Measurements from ENCODE around the gene UGT1A8.

DNA sequence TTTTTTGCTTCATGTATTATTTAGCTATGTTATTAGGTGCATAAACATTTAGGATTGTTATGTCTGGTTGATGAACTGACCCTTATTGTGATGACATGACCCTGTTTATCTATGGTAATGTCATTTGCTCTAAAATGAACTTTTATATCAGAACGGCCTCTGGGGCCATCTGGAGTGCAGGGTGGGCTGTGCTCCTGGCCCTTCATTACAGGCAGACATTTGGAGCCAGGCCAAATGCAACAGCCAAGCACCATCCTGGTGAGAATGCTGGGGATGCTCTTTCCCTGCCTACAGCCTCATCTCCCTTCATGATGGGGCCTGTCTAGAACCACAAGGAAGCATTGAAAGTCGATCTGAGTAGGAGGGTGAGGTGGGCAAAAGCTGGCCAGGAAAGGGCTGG is 198.9 kb downstream of the UGT1A8 start:
- TF ChIP-seq CTCF (IDR thresholded peaks at IDR 0.05) (no peak), POLR2A (IDR thresholded peaks at IDR 0.05) (no peak), POLR2AphosphoS5 (IDR thresholded peaks at IDR 0.05) (no peak), EP300 (IDR thresholded peaks at IDR 0.05; ENCODE audit: low read depth) (no peak)
